Measurements from ENCODE around the gene SMAD6.

- TF ChIP-seq CTCF (IDR thresholded peaks at IDR 0.05), result no peak
- TF ChIP-seq POLR2A (IDR thresholded peaks at IDR 0.05), result no peak
Observed at GRCh38 chr15:66760968-66761725, 59.1 kb downstream of the SMAD6 start.

Measured in right lobe of liver (tissue), 4 donors.